IMR-90 (cell line): Measurements from ENCODE around the gene ADARB2. TPM values are rescaled to one million over a fixed set of nuclear protein-coding genes. Genes with fewer than 3 reads are reported as not detected.

Experiments used
- ATAC-seq: fragments of 200-7000 bp; cut with Tn5 transposase; 2 replicates; pipeline ENCODE4 v1.9.1; 2020; ENCODE audit warnings: low read depth, mild to moderate bottlenecking, moderate library complexity
- BruUV-seq: library from RNA; stranded (reverse); fragments of 400-500 nt; replicated peaks from 2 replicates; lab custom pipeline; 2021; lab: Mats Ljungman, UMichigan
- CTCF ChIA-PET: fragments of 300-600 bp; formaldehyde crosslinking; extraction: SDS; loops from one replicate; lab custom pipeline; 2021; ENCODE audit warnings: antibody characterized with exemption; lab: Yijun Ruan, JAX
- POLR2A ChIA-PET: fragments of 300-600 bp; sonication (Branson Sonifier 250); formaldehyde crosslinking; loops from one replicate; lab custom pipeline; 2022; ENCODE audit warnings: antibody characterized with exemption; ENCODE audit not compliant: unreplicated experiment; lab: Charles Lee
- DNase-seq: peaks from one replicate; pipeline ENCODE4 v3.0.0; 2013
- H2AFZ ChIP-seq: replicated peaks from 2 replicates; pipeline ENCODE3; 2013; ENCODE audit warnings: low read length, mild to moderate bottlenecking; ENCODE audit not compliant: poor library complexity
- H2AK5ac ChIP-seq: 2 replicates; pipeline ENCODE4 v1.6.1; 2013; ENCODE audit warnings: low read depth, low read length, inconsistent platforms
- H2AK9ac ChIP-seq: replicated peaks from 2 replicates; pipeline ENCODE3; 2013; ENCODE audit warnings: mild to moderate bottlenecking, low read depth, low read length, moderate library complexity; ENCODE audit not compliant: poor library complexity
- H2BK120ac ChIP-seq: 2 replicates; pipeline ENCODE4 v1.6.1; 2013; ENCODE audit warnings: low read depth, low read length, inconsistent platforms
- H2BK15ac ChIP-seq: 3 replicates; pipeline ENCODE4 v1.6.1; 2013; ENCODE audit warnings: low read depth, low read length, inconsistent platforms
- H2BK20ac ChIP-seq: 2 replicates; pipeline ENCODE4 v1.6.1; 2013; ENCODE audit warnings: low read depth, mild to moderate bottlenecking, inconsistent platforms, low read length, moderate library complexity
- H2BK5ac ChIP-seq: 2 replicates; pipeline ENCODE4 v1.6.1; 2013; ENCODE audit warnings: mild to moderate bottlenecking, low read depth, low read length, inconsistent platforms; ENCODE audit not compliant: poor library complexity, severe bottlenecking
- H3K14ac ChIP-seq: replicated peaks from 2 replicates; pipeline ENCODE4 v1.6.1; 2013; ENCODE audit warnings: low read depth, low read length, inconsistent platforms
- H3K18ac ChIP-seq: 2 replicates; pipeline ENCODE4 v1.6.1; 2013; ENCODE audit warnings: low read depth, low read length, control low read depth
- H3K23ac ChIP-seq: 2 replicates; pipeline ENCODE4 v1.6.1; 2013; ENCODE audit warnings: low read depth, low read length, inconsistent platforms
- H3K27ac ChIP-seq: 2 replicates; pipeline ENCODE4 v1.5.1; 2013; ENCODE audit warnings: mild to moderate bottlenecking, control low read depth, low read length; ENCODE audit not compliant: insufficient read depth
- H3K27me3 ChIP-seq: 2 replicates; pipeline ENCODE4 v1.6.1; 2013; ENCODE audit warnings: low read length; ENCODE audit not compliant: control insufficient read depth, insufficient read depth
- H3K36me3 ChIP-seq: 2 replicates; pipeline ENCODE4 v1.6.1; 2013; ENCODE audit warnings: low read length, mixed read lengths; ENCODE audit not compliant: control insufficient read depth, insufficient read depth
- H3K4ac ChIP-seq: 2 replicates; pipeline ENCODE4 v1.6.1; 2013; ENCODE audit warnings: low read depth, low read length, inconsistent platforms
- H3K4me1 ChIP-seq: 2 replicates; pipeline ENCODE4 v1.6.1; 2013; ENCODE audit warnings: low read length, mixed read lengths; ENCODE audit not compliant: control insufficient read depth, insufficient read depth
- H3K4me2 ChIP-seq: 2 replicates; pipeline ENCODE4 v1.6.1; 2013; ENCODE audit warnings: low read depth, mild to moderate bottlenecking, control low read depth, low read length, moderate library complexity
- H3K4me3 ChIP-seq: 2 replicates; pipeline ENCODE4 v1.5.1; 2013; ENCODE audit warnings: low read depth, mild to moderate bottlenecking, control low read depth, low read length, moderate library complexity; ENCODE audit not compliant: insufficient read depth
- H3K56ac ChIP-seq: 2 replicates; pipeline ENCODE4 v1.6.1; 2013; ENCODE audit warnings: low read length, inconsistent platforms; ENCODE audit not compliant: insufficient read depth; ENCODE audit errors: extremely low read depth
- H3K79me1 ChIP-seq, 2 experiments: 2 replicates each; pipeline ENCODE4 v1.6.1; 2013; ENCODE audit warnings: low read length in 2 of 2, inconsistent platforms in 1 of 2, low read depth in 1 of 2
- H3K9ac ChIP-seq: 2 replicates; pipeline ENCODE4 v1.6.1; 2013; ENCODE audit warnings: low read depth, low read length, control low read depth
- H3K9me1 ChIP-seq: 2 replicates; pipeline ENCODE4 v1.6.1; 2013; ENCODE audit warnings: low read length, inconsistent platforms; ENCODE audit not compliant: insufficient read depth
- H3K9me3 ChIP-seq: 2 replicates; pipeline ENCODE4 v1.6.1; 2013; ENCODE audit warnings: low read length; ENCODE audit not compliant: control insufficient read depth, insufficient read depth
- H4K20me1 ChIP-seq: 2 replicates; pipeline ENCODE4 v1.6.1; 2013; ENCODE audit warnings: low read length, inconsistent platforms; ENCODE audit not compliant: insufficient read depth
- H4K5ac ChIP-seq: 2 replicates; pipeline ENCODE4 v1.6.1; 2013; ENCODE audit warnings: mild to moderate bottlenecking, low read depth, low read length, control low read depth
- H4K8ac ChIP-seq, 2 experiments: 2 replicates each; pipeline ENCODE4 v1.6.1; 2013; ENCODE audit warnings: low read depth in 2 of 2, low read length in 2 of 2, control low read depth in 1 of 2, inconsistent platforms in 1 of 2
- H4K91ac ChIP-seq: 2 replicates; pipeline ENCODE4 v1.6.1; 2013; ENCODE audit warnings: low read depth, low read length, inconsistent platforms; ENCODE audit not compliant: insufficient read depth
- BHLHE40 ChIP-seq: fragments of 150-350 bp; IDR thresholded peaks from 2 replicates; pipeline ENCODE4 v1.6.1; 2016; ENCODE audit warnings: mild to moderate bottlenecking, low read depth, low read length
- CEBPB ChIP-seq: IDR thresholded peaks from 2 replicates; pipeline ENCODE4 v1.6.1; 2012; ENCODE audit warnings: low read depth, low read length, improper control_type of control experiment
- CHD1 ChIP-seq: IDR thresholded peaks from 2 replicates; pipeline ENCODE4 v1.6.1; 2012; ENCODE audit warnings: low read depth, low read length, improper control_type of control experiment
- FOS ChIP-seq: fragments of 150-350 bp; IDR thresholded peaks from 2 replicates; pipeline ENCODE4 v1.6.1; 2016; ENCODE audit warnings: low read depth, low read length
- MAZ ChIP-seq: IDR thresholded peaks from 2 replicates; pipeline ENCODE4 v1.6.1; 2012; ENCODE audit warnings: low read depth, mild to moderate bottlenecking, low read length, improper control_type of control experiment, moderate library complexity, borderline replicate concordance
- MXI1 ChIP-seq: IDR thresholded peaks from 2 replicates; pipeline ENCODE4 v1.6.1; 2012; ENCODE audit warnings: low read depth, mild to moderate bottlenecking, low read length, moderate library complexity, borderline replicate concordance
- NFE2L2 ChIP-seq: fragments of 150-350 bp; IDR thresholded peaks from 2 replicates; pipeline ENCODE4 v1.6.1; 2016; ENCODE audit warnings: low read depth, mild to moderate bottlenecking, low read length
- POLR2A ChIP-seq: IDR thresholded peaks from 2 replicates; pipeline ENCODE4 v1.6.1; 2012; ENCODE audit warnings: mild to moderate bottlenecking, low read depth, low read length
- RCOR1 ChIP-seq: IDR thresholded peaks from 2 replicates; pipeline ENCODE4 v1.6.1; 2012; ENCODE audit warnings: mild to moderate bottlenecking, low read length, improper control_type of control experiment; ENCODE audit not compliant: insufficient replicate concordance
- RFX5 ChIP-seq: IDR thresholded peaks from 2 replicates; pipeline ENCODE4 v1.8.0; 2012; ENCODE audit warnings: low read depth, mild to moderate bottlenecking, low read length, moderate library complexity
- WGBS, 2 experiments: methylation state at CpG; one replicate each; pipeline versions ENCODE4 v1.1.5 to v1.1.7; 2013; ENCODE audit warnings: missing lambda C conversion rate in 2 of 2; ENCODE audit not compliant: insufficient read length in 1 of 2; ENCODE audit errors: extremely low coverage in 2 of 2; 5-methylcytosine and 5-hydroxymethylcytosine counted together
- dilution Hi-C: fragments of 300-500 bp; cut with HindIII; formaldehyde crosslinking; loops from one replicate; pipeline ENCODE4 v1.14.3; 2018; ENCODE audit warnings: low sequenced_read_pairs; ENCODE audit not compliant: unreplicated experiment
- in situ Hi-C: fragments of 300-500 bp; cut with MboI; formaldehyde crosslinking; loops from 3 replicates; pipeline ENCODE4 v1.14.3; 2019; ENCODE audit warnings: low sequenced_read_pairs, inconsistent platforms, mixed read lengths
- intact Hi-C: fragments of 100-400 bp; cut with micrococcal nuclease; formaldehyde crosslinking; loops from 2 replicates; pipeline ENCODE4 v1.10.0; 2022
- polyA plus RNA-seq, 3 experiments: library from polyadenylated mRNA; depleted of rRNA; stranded (reverse); fragments of >200 nt; gene quantifications; 2 replicates each; pipeline ENCODE4 v1.2.3, GENCODE V29; 2012; ENCODE audit warnings: low replicate concordance in 1 of 3
- total RNA-seq: library from RNA; depleted of rRNA; stranded (reverse); fragments of >200 nt; gene quantifications from 2 replicates; pipeline ENCODE4 v1.2.3, GENCODE V29; 2012
- TF ChIP-seq, protein P1 (sequence below): conservative IDR thresholded peaks from 2 replicates; pipeline ENCODE4 v1.5.1; 2012; ENCODE audit warnings: mild to moderate bottlenecking, low read depth, low read length, improper control_type of control experiment
- TF ChIP-seq, protein P2 (sequence below): fragments of 150-350 bp; IDR thresholded peaks from 2 replicates; pipeline ENCODE4 v1.6.1; 2017; ENCODE audit warnings: mild to moderate bottlenecking, antibody characterized with exemption, low read length, low read depth

ADARB2 gene
- total and polyA plus RNA-seq, 2 of the 4 experiments (the other 2 are of a cell fraction) = not detected

DNA sequence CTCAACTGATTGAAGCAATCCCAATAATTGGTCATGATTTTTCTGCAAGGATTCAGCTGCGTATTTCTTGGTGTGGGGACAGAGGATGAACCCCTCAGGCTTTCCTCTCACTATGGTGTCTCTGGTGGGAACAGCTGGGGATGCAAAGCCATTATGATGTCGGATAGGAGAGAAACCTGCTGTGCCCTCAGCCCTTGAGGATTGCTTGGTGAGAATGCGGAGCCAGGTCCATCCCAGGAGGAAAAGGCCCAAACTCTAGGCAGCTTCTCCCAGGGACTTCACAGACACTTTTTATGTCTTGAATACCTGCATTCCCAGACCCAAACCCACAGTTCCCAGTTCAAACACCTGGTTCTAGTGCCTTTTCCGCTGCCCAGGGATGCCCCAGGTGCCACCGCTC lies 379.2 kb downstream of the ADARB2 start:
- no peaks in the 10 kb centered on the region for H3K4me1 ChIP-seq
- H3K27ac ChIP-seq = no peak overlapping the region
- peaks cover 37% of the 10 kb centered on the region for H3K9me3 ChIP-seq
- H3K56ac ChIP-seq = no peak overlapping the region
- H4K91ac ChIP-seq = no peak overlapping the region
- dilution Hi-C loops (no loop called here), in situ Hi-C loops (no loop called here), intact Hi-C loops (no loop called here)
- no peak overlapping the region for H2BK20ac ChIP-seq
- H2AFZ ChIP-seq = no peak overlapping the region
- no peak overlapping the region for H3K18ac ChIP-seq
- H2BK120ac ChIP-seq = no peak overlapping the region
- no peak overlapping the region for H3K23ac ChIP-seq
- no peak overlapping the region for H3K4ac ChIP-seq
- H2AK9ac ChIP-seq = no peak overlapping the region
- no peaks in the 10 kb centered on the region for H3K79me1 ChIP-seq
- no peak for DNase-seq
- no peak overlapping the region for H2BK5ac ChIP-seq
- no TSS peak for BruUV-seq
- no peak overlapping the region for H3K4me2 ChIP-seq
- no peak for ATAC-seq
- H4K8ac ChIP-seq = no peak overlapping the region
- H4K5ac ChIP-seq = no peak overlapping the region
- no peaks in the 10 kb centered on the region for H3K36me3 ChIP-seq
- no peak overlapping the region for H3K9ac ChIP-seq
- TF ChIP-seq MXI1 (no peak), FOS (no peak), POLR2A (no peak), RFX5 (no peak), CEBPB (no peak), NFE2L2 (no peak), BHLHE40 (no peak), MAZ (no peak), CHD1 (no peak), RCOR1 (no peak)
- TF ChIP-seq, protein P1, sequence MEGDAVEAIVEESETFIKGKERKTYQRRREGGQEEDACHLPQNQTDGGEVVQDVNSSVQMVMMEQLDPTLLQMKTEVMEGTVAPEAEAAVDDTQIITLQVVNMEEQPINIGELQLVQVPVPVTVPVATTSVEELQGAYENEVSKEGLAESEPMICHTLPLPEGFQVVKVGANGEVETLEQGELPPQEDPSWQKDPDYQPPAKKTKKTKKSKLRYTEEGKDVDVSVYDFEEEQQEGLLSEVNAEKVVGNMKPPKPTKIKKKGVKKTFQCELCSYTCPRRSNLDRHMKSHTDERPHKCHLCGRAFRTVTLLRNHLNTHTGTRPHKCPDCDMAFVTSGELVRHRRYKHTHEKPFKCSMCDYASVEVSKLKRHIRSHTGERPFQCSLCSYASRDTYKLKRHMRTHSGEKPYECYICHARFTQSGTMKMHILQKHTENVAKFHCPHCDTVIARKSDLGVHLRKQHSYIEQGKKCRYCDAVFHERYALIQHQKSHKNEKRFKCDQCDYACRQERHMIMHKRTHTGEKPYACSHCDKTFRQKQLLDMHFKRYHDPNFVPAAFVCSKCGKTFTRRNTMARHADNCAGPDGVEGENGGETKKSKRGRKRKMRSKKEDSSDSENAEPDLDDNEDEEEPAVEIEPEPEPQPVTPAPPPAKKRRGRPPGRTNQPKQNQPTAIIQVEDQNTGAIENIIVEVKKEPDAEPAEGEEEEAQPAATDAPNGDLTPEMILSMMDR = no peak
- TF ChIP-seq, protein P2, sequence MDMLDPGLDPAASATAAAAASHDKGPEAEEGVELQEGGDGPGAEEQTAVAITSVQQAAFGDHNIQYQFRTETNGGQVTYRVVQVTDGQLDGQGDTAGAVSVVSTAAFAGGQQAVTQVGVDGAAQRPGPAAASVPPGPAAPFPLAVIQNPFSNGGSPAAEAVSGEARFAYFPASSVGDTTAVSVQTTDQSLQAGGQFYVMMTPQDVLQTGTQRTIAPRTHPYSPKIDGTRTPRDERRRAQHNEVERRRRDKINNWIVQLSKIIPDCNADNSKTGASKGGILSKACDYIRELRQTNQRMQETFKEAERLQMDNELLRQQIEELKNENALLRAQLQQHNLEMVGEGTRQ = no peak
- CTCF ChIA-PET = no interaction called here
- POLR2A ChIA-PET = no interaction called here
- no peak overlapping the region for H3K14ac ChIP-seq
- no peak overlapping the region for H2BK15ac ChIP-seq
- WGBS, 2 experiments = 83% methylated on average over 1 of the region's 5 CpGs; no CpG with 5 or more reads in 1 of the 2 experiments
- H3K4me3 ChIP-seq = no peak overlapping the region
- no peaks in the 10 kb centered on the region for H4K20me1 ChIP-seq
- no peaks in the 10 kb centered on the region for H3K9me1 ChIP-seq
- H3K27me3 ChIP-seq = no peaks in the 10 kb centered on the region
- H2AK5ac ChIP-seq = no peak overlapping the region
